Lower leg skin (tissue), 3 donors: Measurements from ENCODE around the gene CAMTA2.

Experiments used
- CTCF ChIP-seq, 3 donors: fragments of 450-650 bp; IDR thresholded peaks; one replicate each; pipeline ENCODE4 v1.5.1; 2016; ENCODE audit warnings: antibody characterized with exemption in 3 of 3, mild to moderate bottlenecking in 3 of 3, moderate library complexity in 2 of 3
- POLR2A ChIP-seq, 2 donors: fragments of 450-650 bp; IDR thresholded peaks; one replicate each; pipeline ENCODE4 v1.6.1; 2016 to 2017; ENCODE audit warnings: antibody characterized with exemption in 2 of 2, mild to moderate bottlenecking in 1 of 2, moderate library complexity in 1 of 2

DNA sequence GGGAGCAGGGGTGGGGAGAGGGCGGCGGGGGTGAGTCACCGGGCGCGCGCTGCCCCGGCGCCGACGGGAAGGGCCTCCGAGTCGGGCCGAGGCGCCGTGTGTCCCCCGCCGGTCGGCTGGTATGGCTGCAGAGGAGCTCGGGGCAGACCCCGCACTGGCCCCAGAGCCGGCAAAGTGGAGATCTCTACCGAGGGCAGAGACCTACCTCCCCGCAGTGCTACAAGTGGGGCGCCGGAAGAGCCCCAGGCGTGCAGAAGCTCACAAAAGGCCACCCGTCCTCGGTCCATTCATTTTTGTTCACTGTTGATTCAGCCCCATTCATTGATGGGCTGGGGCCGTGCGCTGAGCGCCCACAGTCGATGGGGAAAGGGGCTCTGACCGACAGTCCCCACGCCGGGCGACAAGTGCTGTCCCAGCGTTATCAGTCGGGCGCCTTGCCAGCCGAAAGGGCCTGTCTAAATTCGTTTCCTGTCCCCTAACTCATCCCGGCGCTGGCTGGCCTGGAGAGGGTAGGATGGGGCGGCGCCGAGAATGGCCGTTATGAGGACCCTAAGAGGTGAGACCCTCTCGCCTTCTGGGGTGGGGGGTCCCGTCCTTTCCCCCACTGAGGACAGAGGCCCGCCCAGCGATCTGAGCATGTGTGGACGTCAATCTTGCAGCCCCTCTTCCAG, 37.3 kb downstream of the CAMTA2 start:
- no peak for TF ChIP-seq CTCF (IDR thresholded peaks at IDR 0.05)
- TF ChIP-seq POLR2A (IDR thresholded peaks at IDR 0.05) = no peak
